ENCODE results near the gene EPHB3.
A peak's percentile ranks its signal among the peaks of the same experiment; 100 is the strongest.

Gene EPHB3

DNA sequence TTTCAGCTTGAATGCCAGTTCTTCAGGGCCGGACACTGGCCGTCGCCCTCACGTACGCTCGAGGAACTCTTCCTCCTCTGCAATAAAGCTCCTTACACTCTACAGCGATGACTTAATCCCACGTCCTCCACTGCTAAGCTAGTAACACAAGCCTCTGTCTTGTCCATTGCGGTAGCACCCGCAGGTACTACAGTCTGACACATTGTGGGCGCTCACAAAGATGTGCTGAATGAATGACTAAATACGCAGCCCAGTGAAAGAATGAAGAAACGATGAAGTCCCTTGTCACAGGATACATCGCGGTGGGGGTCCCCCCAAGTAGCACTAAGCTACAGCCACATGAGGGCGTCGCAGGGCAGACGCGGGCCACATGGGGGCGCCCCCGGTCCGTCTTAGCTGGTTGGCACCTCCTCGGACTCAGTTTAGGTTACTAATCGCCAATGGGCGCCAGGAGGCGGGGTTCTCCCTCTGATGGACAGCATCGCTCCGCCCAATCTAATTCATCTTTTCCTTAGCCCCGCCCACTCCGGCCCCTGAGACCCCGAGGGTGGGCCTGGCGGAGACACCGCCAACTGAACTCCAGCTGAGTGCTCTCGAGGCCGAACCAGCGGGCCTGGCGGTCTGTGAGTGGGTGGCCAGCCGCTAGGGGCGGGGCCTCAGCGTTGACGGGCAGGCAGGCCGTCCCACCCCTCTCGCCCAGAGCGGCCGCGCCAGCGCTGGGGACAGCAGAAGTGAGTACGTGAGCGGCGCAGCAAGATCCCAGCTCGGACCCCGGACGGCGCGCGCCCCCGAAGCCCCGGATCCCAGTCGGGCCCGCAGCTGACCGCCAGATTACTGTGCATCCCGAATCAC lies at the start of gene EPHB3:
Gene EPHB3, plus strand, starts transcription at position 725 of the 852 bp plus-strand sequence. CDS start 451 bp downstream, outside the sequence.
- DNase-seq, result peak; percentile 98 to 99

DNA sequence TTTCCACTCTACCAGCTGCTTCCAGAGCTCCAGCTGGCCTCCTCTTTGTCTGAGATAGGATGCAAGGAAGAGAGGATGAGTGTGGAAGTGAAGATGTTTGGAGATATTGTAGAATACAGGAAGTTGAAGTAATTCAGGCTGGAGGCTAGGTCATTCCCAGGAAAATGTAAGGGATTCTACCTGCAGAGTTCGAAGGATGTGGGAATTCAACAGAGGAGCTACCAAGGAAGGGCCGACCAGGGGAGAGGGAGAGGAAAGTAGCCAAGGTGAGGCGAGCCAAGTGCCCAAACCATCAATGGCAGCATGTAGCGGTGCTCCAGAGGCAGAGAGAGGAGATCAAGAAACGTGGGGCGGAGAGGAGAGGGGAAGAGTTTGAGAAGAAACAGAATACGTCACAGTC lies 49.0 kb upstream of the EPHB3 start:
- DNase-seq, result no peak

DNA sequence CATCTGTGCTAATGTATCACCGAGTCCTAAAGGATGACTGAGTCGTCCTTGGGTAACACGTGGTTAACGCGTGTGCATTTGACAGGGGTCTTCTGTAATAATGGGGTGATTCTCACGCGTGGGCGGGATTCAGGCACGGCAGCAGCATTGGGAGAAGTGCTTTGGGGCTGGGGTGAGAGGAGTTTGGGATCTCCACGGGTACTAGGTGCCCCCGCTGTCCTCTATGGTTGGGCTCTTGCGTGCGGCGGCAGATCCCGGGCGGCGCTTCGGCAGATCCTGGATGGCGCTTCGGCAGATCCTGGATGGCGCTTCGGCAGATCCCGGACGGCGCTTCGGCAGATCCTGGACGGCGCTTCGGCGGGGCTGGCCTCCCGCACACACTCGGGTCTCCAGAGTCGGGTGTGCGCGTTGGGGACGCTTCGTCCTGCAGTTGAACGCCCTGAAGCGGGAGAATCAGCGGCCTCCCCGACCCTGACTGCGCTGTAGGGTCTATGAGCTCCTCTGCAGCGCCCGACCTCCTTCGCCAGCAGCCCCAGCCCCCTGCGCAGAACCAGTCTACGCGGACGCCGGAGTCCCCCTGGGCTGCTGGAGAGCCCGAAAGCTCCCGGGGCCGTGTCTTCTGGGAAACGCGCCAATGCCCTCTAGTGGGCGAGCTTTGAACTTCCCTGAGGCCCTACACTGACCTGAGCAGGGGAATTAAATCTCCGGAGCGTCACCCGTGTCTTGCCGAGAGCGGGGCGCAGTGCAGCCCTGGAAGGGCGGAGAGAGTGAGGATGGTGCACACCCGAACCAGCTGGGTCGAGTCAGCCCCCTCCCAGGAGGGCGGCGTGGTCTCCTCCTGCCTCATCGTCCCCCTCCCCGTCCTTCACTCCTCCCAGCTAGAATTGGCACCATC lies 48.1 kb upstream of the EPHB3 start:
- DNase-seq, result peak; percentile 94 to 95

DNA sequence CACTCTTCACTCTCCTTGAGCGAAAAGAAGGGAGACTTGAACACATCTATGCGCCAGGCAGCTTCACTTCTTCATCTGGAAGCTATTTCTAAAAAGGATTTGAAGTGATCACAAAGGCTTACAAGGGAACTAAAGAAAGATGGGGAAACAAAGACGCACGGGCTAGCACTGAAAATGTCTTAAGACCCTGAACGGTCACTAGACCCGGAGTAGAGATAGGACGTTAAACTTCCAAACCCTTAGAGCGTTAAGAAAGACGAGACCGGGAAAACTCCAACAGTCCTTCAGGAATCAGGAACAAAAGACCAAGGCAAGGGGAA lies 47.5 kb upstream of the EPHB3 start:
- DNase-seq, result no peak

DNA sequence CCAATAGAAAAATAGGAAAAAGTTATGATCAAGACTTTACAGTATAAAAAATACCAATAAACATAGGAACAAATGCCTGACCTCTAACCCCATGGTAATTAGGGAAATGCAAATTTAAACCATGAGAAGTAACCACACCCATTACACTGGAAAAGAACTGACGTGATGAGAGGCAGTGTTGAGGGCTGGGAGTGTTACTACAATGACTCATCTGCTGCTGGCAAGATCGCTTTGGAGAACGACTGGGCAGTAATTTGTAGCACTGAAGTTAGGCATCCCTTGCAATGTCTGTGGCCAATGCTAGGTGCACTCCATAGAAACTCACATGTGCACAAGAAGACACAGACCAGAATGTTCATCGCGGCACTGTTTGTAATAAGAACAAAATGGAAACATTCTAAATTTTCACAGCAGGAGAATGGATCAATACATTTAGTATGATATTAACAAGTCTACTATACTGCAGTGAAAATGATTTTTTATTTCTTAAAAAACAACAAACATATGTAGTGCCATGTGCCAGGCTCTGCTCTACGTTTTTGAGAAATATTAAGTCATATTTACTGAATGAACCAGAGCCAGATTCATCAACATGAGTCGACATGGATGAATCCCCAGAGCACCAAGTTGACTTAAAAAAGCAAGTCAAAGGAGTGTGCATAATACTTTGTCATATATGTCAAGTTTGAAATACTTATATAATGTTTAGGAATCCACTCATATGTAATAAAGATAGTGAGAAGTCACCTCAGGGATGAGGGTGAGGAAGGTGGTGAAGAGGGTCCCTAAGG lies 37.6 kb upstream of the EPHB3 start:
- DNase-seq, result no peak

DNA sequence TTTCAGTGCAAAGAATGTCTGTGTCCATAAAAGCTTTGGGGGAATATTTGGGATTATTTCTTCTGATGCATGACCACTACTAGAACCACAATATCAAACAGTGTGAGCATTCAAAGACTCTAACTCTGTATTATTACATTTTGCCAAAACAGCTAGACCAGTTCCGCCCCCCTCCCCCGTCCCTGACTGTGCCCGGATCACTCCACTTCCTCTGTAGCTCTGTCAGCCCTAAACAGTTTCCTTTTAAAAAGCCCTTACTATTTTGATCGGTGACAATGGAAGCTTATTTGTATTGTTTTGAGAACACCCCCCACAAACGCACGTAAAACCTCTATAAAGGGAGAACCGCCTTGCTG lies 36.6 kb upstream of the EPHB3 start:
- DNase-seq, result no peak

DNA sequence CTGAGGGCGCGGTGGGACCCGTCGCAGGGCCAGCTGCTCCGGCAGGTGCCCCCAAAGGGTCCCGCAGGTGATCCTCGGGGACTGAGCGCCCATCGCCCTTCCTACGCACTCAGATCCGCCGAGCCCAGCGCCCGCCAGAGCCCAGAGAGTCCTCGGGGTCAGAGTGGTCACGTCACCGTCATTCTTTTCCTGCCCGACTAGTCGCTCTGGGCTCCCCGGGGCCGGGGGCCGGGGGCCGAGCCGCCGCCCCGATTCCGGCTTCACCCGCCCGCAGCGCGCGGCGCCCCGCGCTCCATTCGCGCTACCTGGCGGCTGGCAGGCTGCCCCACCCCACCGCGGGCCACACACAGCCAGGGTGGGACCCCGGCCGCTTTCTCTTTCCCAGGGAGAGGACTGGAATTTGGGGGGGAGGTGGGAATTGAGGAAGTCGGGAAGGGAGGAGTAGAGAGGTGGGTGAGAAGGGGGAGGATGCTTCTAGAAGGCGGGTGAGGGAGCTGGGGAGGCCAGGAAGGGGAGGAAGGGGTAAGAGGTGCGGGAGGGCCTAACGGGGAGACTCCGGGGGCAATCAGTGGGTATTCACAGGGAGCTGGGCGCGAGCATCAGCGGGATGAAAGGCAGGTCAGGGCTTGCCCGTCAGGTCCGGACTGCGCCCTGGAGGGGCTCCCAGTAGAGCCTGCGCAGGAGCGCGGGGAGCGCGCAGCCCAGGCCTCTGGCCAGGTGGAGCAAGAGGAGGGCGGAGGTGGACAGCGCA lies 36.1 kb upstream of the EPHB3 start:
- DNase-seq, result no peak

DNA sequence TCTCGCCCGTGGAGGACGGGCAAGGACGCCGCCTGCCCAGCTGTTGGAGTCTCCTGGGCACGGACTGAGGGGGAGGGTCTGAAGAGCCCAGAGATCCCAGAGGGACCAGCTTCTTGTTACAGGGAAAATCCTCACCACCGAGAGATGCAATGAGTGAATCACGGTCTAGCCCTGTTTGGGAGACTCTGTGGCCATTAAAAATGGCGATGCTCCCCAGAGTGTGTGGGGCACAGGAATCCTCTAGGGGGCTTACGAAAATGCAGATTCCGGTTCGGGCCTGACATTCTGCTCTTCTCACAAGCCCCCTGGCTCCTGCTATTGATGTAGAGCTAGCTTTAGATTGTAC lies 35.5 kb upstream of the EPHB3 start:
- no peak for DNase-seq

DNA sequence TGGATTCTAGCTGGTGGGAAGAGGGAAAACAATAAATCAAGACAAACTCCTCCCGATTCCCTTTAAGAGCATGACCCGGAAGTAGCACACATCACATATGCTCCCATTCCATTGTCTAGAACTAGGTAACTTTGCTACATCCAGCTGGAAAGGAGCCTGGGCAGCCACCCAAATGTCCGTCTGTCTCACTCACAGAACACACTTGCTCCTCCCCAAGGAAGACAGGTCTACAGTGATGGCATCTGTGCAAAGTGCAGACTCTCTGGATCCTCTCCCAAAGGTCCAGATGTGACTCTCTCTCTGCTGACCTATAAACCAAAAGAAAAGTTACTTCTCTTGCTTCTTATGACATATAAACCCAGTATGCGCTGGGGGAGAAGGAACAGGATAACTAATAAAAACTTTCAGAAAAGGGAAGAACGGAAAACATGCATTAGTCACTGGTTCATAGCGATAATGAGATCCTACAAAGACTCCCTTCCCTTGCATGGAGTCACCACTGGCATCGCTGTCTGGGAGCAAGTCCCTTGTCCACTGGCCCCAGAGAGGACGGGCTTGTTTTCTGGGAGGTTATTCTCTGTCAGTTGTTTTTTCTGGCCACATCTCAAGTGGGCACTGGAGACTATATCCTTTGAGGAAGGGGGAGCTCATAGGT lies 29.8 kb upstream of the EPHB3 start:
- DNase-seq, result no peak

DNA sequence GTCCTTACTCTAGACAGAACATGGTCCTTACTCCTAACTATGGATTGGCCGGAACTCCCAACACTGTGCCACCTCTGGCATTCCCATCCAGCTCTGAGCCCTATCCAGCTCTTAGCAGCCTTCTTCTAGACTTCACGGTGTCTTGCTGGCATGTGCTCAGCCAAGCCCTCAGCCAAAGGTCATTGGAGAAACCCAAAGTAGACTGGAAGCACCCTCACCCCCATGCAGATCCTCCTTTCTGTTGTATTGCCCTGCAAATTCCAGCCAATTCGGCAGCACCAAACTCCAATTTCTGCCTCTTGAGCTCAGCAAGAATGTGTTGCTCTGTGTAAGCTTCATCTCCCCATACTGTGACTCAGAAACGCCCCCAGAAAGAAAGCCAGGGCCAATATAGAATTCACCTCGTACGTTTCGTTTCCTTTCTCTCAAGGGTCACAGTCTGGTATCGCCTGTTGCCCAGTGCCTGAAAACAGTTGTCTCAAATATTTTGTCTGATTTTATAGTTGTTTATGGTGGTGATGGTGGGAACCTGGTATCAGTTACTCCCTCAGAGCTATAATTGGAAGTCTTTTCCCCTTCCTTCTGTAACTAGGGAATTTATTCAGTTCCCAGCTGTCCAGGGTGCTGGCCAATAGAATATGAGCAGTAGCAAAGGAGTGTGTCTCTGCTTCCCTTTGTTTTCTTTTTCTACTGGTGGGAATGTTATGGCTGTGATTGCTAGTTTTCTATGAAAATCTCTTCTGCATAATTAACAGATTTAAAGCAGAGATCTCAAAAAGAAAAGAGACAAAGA lies 28.4 kb upstream of the EPHB3 start:
- no peak for DNase-seq

DNA sequence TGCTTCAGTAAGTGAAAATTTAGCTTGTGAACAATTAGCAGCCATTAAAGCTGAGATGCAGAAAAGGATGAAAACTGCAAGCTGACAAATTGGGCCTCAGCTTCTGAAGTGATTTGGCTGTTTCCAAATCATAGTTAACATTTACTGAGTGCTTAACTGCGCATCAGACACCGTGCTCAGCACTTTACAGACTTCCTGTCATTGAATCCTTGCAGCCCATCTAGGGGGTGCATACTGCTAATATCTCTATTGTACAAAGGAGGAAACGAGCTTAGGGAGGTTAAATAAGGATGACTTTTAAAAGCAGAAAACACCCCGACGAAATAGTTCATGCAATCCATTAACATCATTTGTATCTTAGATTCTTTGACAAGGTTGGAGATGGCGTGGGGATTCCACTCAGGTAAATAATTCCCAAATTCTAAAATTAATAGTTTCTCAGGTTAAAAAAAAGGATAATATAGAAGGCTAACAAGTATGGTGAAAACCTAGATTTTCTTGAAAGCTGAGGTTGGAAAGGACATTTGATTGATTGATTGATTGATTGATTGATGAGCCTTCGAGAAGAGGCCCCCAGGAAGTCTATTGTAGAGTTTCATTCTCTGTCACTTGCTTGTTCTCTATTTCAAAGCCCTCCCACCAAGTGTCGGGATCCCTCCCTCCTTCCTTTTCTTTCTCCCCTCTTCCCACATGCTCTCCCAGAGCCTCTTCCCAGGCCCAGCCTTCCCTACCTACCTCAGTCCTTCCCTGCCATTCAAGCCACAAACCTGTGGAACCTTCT lies 23.5 kb upstream of the EPHB3 start:
- DNase-seq, result no peak

DNA sequence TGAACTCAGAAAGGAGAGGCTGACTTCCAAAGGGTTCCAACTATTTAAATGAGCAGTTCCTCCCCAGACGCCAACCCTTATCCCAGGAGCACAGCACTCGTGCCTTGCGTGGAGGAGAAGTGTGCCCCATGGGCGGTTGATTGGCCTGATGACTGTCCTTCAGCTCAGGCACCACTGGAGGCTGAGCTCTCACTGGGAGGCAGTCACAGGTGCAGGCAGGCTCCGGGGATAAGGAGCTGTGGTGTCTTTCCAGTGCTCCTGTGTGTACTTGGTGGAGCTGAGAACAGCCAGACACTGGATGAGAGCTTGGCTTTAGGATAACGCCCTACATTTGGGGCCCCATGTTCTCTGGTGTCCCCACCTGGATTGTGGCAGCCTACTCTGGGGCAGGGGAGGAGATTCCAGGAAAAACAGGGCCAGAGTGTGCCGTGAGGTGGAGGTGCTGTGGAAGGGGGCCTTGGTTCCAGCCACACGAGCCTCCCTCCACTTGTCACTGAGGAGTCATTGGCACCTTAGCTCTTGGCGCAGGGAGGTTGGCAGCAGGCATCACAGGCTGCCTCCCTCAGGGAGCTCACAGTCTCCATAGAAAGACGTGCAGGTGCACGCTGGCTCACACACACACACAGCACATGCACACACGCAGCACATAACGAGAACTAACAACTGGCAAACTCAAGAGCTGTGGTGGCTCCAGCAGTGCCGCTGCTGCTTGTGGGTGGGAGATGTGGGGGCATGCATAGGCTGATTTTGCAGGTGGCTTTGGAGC lies 22.7 kb upstream of the EPHB3 start:
- no peak for DNase-seq

DNA sequence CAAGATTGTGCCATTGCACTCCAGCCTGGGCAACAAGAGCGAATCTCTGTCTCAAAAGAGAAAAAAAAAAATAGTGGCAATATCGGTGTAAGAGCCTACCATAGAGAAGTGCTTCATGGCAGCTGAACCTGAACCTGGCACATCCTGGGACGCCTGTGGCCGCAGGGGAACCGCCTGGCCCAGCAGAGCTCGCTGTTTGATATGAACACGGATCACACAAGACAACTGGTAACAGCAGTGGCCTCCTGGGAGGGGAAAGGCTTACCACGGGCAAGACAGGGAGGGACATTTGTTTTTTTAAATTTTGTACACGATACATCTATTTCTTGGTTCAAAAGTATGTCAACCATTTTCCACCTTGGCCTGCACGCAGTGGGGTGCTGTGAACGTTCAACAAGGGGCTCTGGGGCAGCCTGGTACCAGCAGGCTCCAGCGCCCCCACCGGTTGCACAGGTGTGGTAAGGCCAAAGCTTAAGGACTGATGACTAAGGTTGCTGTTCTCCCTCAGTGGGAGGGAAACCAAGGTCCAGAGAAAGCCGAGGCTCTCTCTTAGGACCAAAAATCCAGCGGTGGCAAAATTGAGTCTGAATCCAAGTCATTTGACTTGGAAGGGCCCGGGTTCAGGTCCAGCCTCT lies 21.7 kb upstream of the EPHB3 start:
- DNase-seq, result no peak

DNA sequence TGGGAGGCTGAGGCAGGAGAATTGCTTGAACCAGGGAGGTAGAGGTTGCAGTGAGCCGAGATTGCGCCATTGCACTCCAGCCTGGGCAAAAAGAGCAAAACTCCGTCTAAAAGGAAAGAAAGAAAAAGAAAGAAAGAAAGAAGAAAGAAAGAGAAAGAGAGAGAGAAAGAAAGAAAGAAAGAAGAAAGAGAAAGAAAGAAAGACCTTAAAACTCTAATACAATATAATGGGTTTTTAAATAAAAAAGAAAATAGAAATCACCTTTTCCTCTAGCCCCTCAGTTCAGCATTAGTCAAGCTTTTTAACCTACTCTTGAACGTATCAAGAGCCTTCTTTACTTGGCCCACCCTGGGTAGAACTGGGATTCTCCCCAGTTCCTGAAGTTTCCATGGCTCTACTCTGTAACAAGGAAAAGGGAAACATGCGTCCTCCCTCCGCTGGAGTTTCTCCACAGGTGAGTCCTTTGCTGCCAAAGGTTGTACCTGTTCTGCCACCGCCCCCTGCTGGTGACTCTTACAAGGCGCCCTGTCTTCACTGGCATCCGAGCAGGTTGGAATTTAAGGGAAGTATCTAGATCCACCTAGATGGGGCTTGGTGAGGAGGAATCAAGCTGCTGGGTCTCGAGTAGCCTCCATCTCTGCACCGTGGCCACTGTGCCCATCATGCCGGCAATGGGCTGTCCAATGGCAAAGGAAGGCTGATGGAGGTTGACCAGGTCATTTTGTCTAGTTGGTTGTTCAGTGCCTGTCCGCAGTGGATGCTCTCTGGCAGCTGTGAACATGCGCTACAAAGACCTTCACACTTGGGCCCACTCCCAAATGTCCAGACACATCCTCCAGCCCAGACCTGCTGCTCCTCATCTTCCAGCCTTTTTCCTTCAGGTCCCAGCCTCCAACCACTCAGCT lies 20.6 kb upstream of the EPHB3 start:
- DNase-seq, result peak; percentile 94 to 95

DNA sequence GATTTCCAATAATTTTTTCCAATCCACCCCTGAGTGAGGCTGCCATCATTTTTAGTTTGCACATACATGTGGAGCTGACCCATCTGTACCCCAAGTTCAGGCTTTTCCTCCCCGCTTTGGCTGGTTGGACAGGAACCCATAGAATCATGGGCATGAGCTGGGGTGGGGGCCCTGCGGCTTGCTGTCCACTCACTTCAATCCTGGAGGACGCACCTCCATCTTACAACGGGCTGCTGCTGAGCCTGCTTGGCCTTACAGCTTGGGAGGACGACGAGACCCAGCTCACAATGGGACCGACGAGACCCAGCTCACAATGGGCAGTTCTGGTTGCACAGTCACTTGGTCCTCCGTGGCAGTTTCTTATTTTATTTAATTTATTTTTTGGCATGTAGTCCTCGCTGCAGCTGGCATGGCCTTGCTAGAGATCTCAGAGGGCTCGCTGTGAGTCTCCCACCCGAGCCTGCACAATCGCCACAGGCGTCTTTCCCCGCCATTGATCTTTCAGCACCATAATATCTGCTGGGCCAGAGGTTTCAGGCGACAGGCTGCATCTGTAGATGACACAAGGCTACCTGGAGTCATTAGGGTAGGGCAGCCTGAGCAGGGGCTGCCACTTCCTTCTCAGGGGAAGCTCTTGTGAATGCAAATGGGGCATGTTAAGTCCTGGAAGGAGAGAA lies 19.6 kb upstream of the EPHB3 start:
- no peak for DNase-seq

DNA sequence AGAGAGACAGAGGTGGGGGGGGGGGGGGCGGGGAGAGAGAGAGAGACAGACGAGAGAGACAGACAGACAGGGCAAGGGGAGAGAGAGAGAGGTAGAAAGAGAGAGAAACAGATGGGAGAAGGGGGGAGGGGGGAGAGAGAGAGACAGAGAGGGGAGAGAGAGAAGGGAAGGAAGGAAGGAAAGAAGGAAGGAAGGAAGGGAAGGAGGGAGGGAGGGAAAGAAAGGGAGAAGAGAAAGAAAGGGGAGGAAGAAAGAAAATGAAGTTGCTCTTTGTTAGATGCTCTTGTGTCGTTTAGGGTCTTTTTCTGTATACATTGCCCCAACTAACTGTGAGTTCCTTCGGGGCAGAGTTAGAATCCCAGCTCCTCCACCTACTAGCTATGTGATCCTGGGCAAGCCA lies 19.0 kb upstream of the EPHB3 start:
- DNase-seq, result no peak

DNA sequence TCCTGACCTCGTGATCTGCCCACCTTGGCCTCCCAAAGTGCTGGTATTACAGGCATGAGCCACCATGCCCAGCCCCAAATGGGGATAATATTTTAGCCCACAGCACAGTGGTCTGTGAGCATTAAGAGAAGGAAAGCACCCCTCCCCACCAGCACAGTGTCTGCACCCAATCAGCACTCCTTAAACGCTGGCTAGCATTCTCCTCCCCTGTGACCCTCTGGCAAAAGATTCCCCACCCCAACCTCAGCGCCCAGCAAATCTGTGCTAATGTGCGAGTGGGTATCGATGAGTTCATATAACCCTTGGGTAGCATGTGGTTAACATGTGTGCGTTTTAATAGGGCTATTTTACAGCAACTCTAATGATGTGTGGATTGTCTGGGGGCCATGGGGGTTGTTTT lies 18.3 kb upstream of the EPHB3 start:
- DNase-seq, result no peak
